ENCODE data around the gene ATRNL1.

Gene ATRNL1

GRCh38 chr10:115674496-115674895 is 581.3 kb downstream of the ATRNL1 start:
- H3K36me3 ChIP-seq (ENCODE audit: low read depth): no peaks in the 10 kb centered on the region
- no peak for TF ChIP-seq CTCF (IDR thresholded peaks at IDR 0.05; ENCODE audit: poor library complexity, severe bottlenecking)

DNA sequence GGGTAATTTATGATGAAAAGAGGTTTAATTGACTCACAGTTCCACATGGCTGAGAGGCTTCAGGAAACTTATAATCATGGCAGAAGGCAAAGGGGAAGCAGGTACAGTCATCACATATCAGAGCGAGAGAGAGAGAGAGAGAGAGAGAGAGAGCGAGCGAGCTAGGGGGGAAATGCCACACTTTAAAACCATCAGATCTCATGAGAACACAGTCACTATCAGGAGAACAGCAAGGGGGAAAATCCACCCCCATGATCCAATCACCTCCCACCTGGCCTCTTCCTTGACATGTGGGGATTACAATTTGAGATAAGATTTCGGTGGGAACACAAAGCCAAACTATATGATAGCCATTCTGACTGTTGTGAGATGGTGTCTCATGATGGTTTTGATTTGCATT is 603.6 kb downstream of the ATRNL1 start:
- no peak overlapping the region for H3K4me3 ChIP-seq (ENCODE audit: severe bottlenecking)
- no peaks in the 10 kb centered on the region for H3K9me3 ChIP-seq (ENCODE audit: severe bottlenecking)
- DNase-seq (ENCODE audit: low spot score) (no peak), ATAC-seq (ENCODE audit: low read depth) (no peak)
- no peaks in the 10 kb centered on the region for H3K4me1 ChIP-seq (ENCODE audit: insufficient read depth, poor library complexity, severe bottlenecking)
- no peaks in the 10 kb centered on the region for H3K27me3 ChIP-seq (ENCODE audit: insufficient read depth, poor library complexity, severe bottlenecking)
- no peaks in the 10 kb centered on the region for H3K36me3 ChIP-seq (ENCODE audit: low read depth)
- no peak overlapping the region for H3K27ac ChIP-seq (ENCODE audit: poor library complexity, severe bottlenecking)
- TF ChIP-seq CTCF (IDR thresholded peaks at IDR 0.05; ENCODE audit: poor library complexity, severe bottlenecking): no peak

More at GRCh38 chr10:115674496-115674895, 581.3 kb downstream of the ATRNL1 start:
- H3K27me3 ChIP-seq (ENCODE audit: insufficient read depth, poor library complexity, severe bottlenecking): peaks cover 2% of the 10 kb centered on the region
- no peak for DNase-seq (ENCODE audit: low spot score)
- H3K4me3 ChIP-seq (ENCODE audit: severe bottlenecking): no peak overlapping the region
- H3K27ac ChIP-seq (ENCODE audit: poor library complexity, severe bottlenecking): no peak overlapping the region
- no peaks in the 10 kb centered on the region for H3K9me3 ChIP-seq (ENCODE audit: severe bottlenecking)
- no peaks in the 10 kb centered on the region for H3K4me1 ChIP-seq (ENCODE audit: insufficient read depth, poor library complexity, severe bottlenecking)
- ATAC-seq (ENCODE audit: low read depth): no peak

- Histone ChIP-seq H3K27me3 (ENCODE audit: insufficient read depth, poor library complexity, severe bottlenecking) (no peaks in the 10 kb centered on the region), H3K4me1 (ENCODE audit: insufficient read depth, poor library complexity, severe bottlenecking) (no peaks in the 10 kb centered on the region), H3K27ac (ENCODE audit: poor library complexity, severe bottlenecking) (no peak overlapping the region), H3K36me3 (ENCODE audit: low read depth) (no peaks in the 10 kb centered on the region), H3K4me3 (ENCODE audit: severe bottlenecking) (no peak overlapping the region), H3K9me3 (ENCODE audit: severe bottlenecking) (no peaks in the 10 kb centered on the region)
- DNase-seq (ENCODE audit: low spot score) (no peak), ATAC-seq (ENCODE audit: low read depth) (no peak)
- TF ChIP-seq CTCF (IDR thresholded peaks at IDR 0.05; ENCODE audit: poor library complexity, severe bottlenecking): no peak
These were observed 612.9 kb downstream of the ATRNL1 start for GRCh38 chr10:115706026-115706425.

DNA sequence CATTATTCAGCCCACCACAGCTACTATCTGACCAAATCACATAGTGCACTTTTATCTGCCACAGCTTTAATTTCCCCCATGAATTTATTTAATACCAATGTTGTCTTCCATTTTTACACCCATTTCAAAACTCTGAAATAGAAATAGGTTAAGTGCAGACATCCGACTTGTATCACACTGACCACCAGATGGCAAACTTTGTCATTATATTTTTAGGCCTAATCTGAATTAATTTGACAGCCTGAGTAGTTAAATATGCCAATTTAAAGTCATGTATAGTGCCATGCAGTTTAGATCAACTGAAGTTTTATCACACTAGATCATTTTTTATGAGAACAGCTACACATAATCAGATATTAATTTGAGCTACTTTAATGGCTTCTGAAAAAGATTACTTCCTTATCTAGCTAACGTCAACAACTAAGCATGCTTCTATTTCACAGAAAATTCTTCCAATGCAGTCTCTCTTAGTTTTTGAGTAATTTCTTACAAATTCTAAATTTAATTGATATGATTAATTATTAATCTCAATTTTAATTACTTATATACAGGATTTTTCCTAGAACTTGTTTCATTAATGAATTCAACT is 613.4 kb downstream of the ATRNL1 start:
- DNase-seq (ENCODE audit: low spot score) (no peak), ATAC-seq (ENCODE audit: low read depth) (0 out of 3 replicates have a peak, but pooled peaks have one; percentile 50)
- peak; percentile 71 for TF ChIP-seq CTCF (IDR thresholded peaks at IDR 0.05; ENCODE audit: poor library complexity, severe bottlenecking)
- Histone ChIP-seq H3K9me3 (ENCODE audit: severe bottlenecking) (no peaks in the 10 kb centered on the region), H3K27me3 (ENCODE audit: insufficient read depth, poor library complexity, severe bottlenecking) (no peaks in the 10 kb centered on the region), H3K27ac (ENCODE audit: poor library complexity, severe bottlenecking) (no peak overlapping the region), H3K4me1 (ENCODE audit: insufficient read depth, poor library complexity, severe bottlenecking) (no peaks in the 10 kb centered on the region), H3K4me3 (ENCODE audit: severe bottlenecking) (no peak overlapping the region), H3K36me3 (ENCODE audit: low read depth) (no peaks in the 10 kb centered on the region)

DNA sequence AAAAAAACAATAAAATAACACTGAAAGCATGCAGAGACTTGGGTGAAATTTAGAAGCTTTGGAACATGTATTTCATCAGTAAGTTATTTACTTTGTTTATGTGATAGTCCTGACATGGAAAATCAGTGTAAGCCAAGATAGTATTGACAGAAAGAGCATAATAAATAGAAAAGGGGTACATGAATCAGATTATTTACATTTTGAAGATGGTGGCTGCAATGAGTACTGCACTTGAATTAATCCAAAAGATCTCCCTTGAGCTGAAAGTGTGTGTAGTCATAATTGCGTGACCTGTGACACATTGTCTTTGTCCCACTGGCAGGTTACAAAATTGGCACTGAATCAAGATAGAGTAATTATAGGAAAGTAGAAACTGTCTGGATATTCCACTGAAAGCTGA is 617.0 kb downstream of the ATRNL1 start:
- Histone ChIP-seq H3K27ac (ENCODE audit: poor library complexity, severe bottlenecking) (no peak overlapping the region), H3K27me3 (ENCODE audit: insufficient read depth, poor library complexity, severe bottlenecking) (no peaks in the 10 kb centered on the region), H3K4me3 (ENCODE audit: severe bottlenecking) (no peak overlapping the region), H3K9me3 (ENCODE audit: severe bottlenecking) (no peaks in the 10 kb centered on the region), H3K36me3 (ENCODE audit: low read depth) (no peaks in the 10 kb centered on the region), H3K4me1 (ENCODE audit: insufficient read depth, poor library complexity, severe bottlenecking) (no peaks in the 10 kb centered on the region)
- ATAC-seq (ENCODE audit: low read depth): no peak
- DNase-seq (ENCODE audit: low spot score): no peak
- TF ChIP-seq CTCF (IDR thresholded peaks at IDR 0.05; ENCODE audit: poor library complexity, severe bottlenecking): no peak

Measured in RWPE2 (cell line).